Measurements from ENCODE around the gene ECEL1.

GRCh38 chr2:232438951-232439757, 48.5 kb downstream of the ECEL1 start:
- TF ChIP-seq CTCF (tag by site-specific recombination; IDR thresholded peaks at IDR 0.05) (peak; percentile 29; the same call in 1 of the 2 replicates), ZBTB21 (tag by site-specific recombination; IDR thresholded peaks at IDR 0.05) (no peak), MYNN (tag by site-specific recombination; IDR thresholded peaks at IDR 0.05; ENCODE audit: borderline replicate concordance) (no peak), ZNF341 (tag by site-specific recombination; IDR thresholded peaks at IDR 0.05; ENCODE audit: low read depth) (no peak), ZSCAN30 (tag by site-specific recombination; IDR thresholded peaks at IDR 0.05) (no peak), TCF7L2 (IDR thresholded peaks at IDR 0.05; ENCODE audit: borderline replicate concordance, low read depth, low read length) (no peak), ZNF555 (tag by site-specific recombination; conservative IDR thresholded peaks at IDR 0.05) (no peak)
- TF ChIP-seq, protein P1, sequence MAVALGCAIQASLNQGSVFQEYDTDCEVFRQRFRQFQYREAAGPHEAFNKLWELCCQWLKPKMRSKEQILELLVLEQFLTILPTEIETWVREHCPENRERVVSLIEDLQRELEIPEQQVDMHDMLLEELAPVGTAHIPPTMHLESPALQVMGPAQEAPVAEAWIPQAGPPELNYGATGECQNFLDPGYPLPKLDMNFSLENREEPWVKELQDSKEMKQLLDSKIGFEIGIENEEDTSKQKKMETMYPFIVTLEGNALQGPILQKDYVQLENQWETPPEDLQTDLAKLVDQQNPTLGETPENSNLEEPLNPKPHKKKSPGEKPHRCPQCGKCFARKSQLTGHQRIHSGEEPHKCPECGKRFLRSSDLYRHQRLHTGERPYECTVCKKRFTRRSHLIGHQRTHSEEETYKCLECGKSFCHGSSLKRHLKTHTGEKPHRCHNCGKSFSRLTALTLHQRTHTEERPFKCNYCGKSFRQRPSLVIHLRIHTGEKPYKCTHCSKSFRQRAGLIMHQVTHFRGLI (tag by site-specific recombination; IDR thresholded peaks at IDR 0.05) = no peak
- TF ChIP-seq, protein P2, sequence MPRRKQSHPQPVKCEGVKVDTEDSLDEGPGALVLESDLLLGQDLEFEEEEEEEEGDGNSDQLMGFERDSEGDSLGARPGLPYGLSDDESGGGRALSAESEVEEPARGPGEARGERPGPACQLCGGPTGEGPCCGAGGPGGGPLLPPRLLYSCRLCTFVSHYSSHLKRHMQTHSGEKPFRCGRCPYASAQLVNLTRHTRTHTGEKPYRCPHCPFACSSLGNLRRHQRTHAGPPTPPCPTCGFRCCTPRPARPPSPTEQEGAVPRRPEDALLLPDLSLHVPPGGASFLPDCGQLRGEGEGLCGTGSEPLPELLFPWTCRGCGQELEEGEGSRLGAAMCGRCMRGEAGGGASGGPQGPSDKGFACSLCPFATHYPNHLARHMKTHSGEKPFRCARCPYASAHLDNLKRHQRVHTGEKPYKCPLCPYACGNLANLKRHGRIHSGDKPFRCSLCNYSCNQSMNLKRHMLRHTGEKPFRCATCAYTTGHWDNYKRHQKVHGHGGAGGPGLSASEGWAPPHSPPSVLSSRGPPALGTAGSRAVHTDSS (tag by site-specific recombination; IDR thresholded peaks at IDR 0.05) = no peak
- TF ChIP-seq, protein P3, sequence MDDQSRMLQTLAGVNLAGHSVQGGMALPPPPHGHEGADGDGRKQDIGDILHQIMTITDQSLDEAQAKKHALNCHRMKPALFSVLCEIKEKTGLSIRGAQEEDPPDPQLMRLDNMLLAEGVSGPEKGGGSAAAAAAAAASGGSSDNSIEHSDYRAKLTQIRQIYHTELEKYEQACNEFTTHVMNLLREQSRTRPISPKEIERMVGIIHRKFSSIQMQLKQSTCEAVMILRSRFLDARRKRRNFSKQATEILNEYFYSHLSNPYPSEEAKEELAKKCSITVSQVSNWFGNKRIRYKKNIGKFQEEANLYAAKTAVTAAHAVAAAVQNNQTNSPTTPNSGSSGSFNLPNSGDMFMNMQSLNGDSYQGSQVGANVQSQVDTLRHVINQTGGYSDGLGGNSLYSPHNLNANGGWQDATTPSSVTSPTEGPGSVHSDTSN (CRISPR knock-in tag; IDR thresholded peaks at IDR 0.05) = no peak

Data from HEK293 (cell line).